Astrocyte of the spinal cord (primary cell): ENCODE results near the gene CUL5.
"Not testable (repeated sequence)": the region's sequence is repeated elsewhere in the genome, so short reads cannot be mapped to it uniquely, and the experiment has no call there.

Experiments used
- DNase-seq: peaks from one replicate; pipeline ENCODE4 v3.0.0; 2011; ENCODE audit warnings: low read depth, low spot score
- H3K4me3 ChIP-seq: 2 replicates; pipeline ENCODE4 v1.5.1; 2011; ENCODE audit warnings: low read depth, mild to moderate bottlenecking, low read length, moderate library complexity
- in situ Hi-C: cut with HindIII; loops from 2 replicates; pipeline ENCODE4 v1.10.0; 2017; ENCODE audit warnings: low sequenced_read_pairs
- TF ChIP-seq, protein P1 (sequence below): IDR thresholded peaks from 2 replicates; pipeline ENCODE4 v1.5.1; 2012; ENCODE audit warnings: low read depth, mild to moderate bottlenecking, low read length, inconsistent platforms

Gene CUL5

DNA sequence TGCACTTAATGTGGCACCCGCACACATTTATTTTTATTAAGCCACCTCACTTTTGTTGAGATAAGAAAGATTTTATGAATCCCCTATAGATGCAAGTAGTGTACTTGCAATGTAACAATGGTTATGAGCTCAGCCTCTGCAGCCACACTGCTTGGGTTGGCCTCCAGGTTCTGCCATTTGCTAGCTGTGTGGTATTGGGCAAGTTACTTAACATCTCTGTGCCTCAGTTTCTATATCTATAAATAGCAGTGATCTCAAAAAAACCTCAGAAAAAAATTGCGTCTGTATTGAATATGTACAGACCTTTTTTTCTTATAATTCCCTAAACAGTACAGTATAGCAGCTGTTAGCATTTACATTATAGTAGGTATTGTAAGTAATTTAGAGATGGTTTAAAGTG is 10.0 kb downstream of the CUL5 start:
- no peak for DNase-seq
- in situ Hi-C loops, result no loop called here
- no peak overlapping the region for H3K4me3 ChIP-seq
- TF ChIP-seq, protein P1, sequence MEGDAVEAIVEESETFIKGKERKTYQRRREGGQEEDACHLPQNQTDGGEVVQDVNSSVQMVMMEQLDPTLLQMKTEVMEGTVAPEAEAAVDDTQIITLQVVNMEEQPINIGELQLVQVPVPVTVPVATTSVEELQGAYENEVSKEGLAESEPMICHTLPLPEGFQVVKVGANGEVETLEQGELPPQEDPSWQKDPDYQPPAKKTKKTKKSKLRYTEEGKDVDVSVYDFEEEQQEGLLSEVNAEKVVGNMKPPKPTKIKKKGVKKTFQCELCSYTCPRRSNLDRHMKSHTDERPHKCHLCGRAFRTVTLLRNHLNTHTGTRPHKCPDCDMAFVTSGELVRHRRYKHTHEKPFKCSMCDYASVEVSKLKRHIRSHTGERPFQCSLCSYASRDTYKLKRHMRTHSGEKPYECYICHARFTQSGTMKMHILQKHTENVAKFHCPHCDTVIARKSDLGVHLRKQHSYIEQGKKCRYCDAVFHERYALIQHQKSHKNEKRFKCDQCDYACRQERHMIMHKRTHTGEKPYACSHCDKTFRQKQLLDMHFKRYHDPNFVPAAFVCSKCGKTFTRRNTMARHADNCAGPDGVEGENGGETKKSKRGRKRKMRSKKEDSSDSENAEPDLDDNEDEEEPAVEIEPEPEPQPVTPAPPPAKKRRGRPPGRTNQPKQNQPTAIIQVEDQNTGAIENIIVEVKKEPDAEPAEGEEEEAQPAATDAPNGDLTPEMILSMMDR, result no peak

DNA sequence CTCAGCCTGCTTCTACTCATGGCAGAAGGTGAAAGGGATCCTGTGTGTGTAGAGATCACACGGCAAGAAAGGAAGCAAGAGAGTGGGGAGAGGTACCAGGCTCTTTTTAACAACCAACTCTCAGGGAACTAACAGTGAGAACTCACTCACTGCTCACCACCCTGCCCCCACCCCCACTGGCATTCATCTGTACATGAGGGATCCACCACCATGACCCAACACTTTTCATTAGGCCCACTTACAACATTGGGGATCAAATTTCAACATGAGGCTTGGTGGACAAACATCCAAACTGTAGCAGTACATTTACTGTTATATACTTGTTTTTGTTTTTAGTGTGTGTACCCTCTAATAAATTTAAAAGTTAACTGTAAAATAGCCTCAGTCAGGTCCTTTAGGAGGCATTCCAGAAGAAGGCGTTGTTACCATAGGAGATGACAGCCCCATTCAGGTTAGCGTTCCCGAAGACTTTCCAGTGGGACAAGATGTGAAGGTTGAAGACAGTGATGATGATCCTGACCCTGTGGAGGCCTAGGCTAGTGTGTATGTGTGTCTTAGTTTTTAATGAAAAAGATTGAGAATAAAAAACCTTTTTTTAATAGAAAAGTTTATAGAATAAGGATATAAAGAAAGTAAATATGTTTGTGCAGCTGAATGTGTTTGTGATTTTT is 11.3 kb downstream of the CUL5 start:
- H3K4me3 ChIP-seq, result no peak overlapping the region
- peak; percentile 13 for DNase-seq
- TF ChIP-seq, protein P1, result no peak
- in situ Hi-C loops, result no loop called here

- no peak for DNase-seq
- in situ Hi-C loops, result no loop called here
- H3K4me3 ChIP-seq, result no peak overlapping the region
- TF ChIP-seq, protein P1, result peak; percentile 8
Measured at GRCh38 chr11:108025387-108026080, 16.8 kb downstream of the CUL5 start.

DNA sequence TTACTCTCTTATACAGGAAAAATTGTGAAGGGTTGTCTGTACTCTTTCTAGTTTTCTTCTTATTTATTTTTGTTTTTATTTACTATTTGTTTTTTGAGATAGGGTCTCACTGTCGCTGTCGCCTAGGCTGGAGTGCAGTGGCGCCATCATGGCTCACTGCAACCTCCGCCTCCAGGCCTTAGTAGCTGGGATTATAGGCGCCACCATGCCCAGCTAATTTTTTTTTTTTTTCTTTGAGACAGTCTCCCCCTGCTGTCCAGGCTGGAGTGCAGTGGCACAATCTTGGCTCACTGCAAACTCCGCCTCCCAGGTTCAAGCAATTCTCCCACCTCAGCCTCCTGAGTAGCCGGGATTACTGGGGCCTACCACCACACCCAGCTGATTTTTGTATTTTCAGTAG is 18.4 kb downstream of the CUL5 start:
- in situ Hi-C loops, result no loop called here
- H3K4me3 ChIP-seq, result no peak overlapping the region
- TF ChIP-seq, protein P1, result no peak
- no peak for DNase-seq

- in situ Hi-C loops, H3K4me3 ChIP-seq, DNase-seq: not testable (repeated sequence)
Measured at GRCh38 chr11:108028822-108029441, 20.2 kb downstream of the CUL5 start.

GRCh38 chr11:108031604-108032003 is 22.9 kb downstream of the CUL5 start:
- in situ Hi-C loops, H3K4me3 ChIP-seq, DNase-seq: not testable (repeated sequence)

GRCh38 chr11:108032800-108033199 is 24.1 kb downstream of the CUL5 start:
- TF ChIP-seq, protein P1, result no peak
- no peak for DNase-seq
- no peak overlapping the region for H3K4me3 ChIP-seq
- in situ Hi-C loops, result no loop called here
